Adrenal gland (tissue), 12 donors: ENCODE results near the gene PEBP1. TPM values are rescaled to one million over a fixed set of nuclear protein-coding genes. Genes with fewer than 3 reads are reported as not detected.
A peak's percentile ranks its signal among the peaks of the same experiment; 100 is the strongest.

ENCODE experiments used
- DNase-seq, 7 donors: peaks; one replicate each; pipeline ENCODE4 v3.0.0-alpha.2; 2019 to 2020
- H3K27ac ChIP-seq, 5 donors: fragments of 200-600 bp; sonication (generic) in 4 of 5; 1 replicate in 3 of 5; 2 replicates in 2 of 5; pipeline versions ENCODE4 v1.5.1 to v1.8.0; 2016 to 2020; ENCODE audit warnings: mild to moderate bottlenecking in 1 of 5
- H3K27me3 ChIP-seq: fragments of 200-600 bp; 2 replicates; pipeline ENCODE4 v1.8.0; 2021
- H3K36me3 ChIP-seq, 2 donors: fragments of 200-600 bp; replicated peaks in 1 of 2; 1 replicate in 1 of 2; 2 replicates in 1 of 2; pipeline versions ENCODE4 v1.5.1 to v1.8.0; 2018 to 2022
- H3K4me1 ChIP-seq, 2 donors: fragments of 200-600 bp; replicated peaks in 1 of 2; 1 replicate in 1 of 2; 2 replicates in 1 of 2; pipeline versions ENCODE4 v1.5.1 to v1.8.0; 2018 to 2021
- H3K4me3 ChIP-seq, 4 donors: fragments of 200-600 bp; sonication (generic) in 3 of 4; one replicate each; pipeline ENCODE4 v1.5.1; 2016 to 2018
- H3K9me3 ChIP-seq, 3 donors: fragments of 200-600 bp; sonication (generic) in 1 of 3; replicated peaks in 1 of 3; 1 replicate in 2 of 3; 2 replicates in 1 of 3; pipeline versions ENCODE4 v1.5.1 to v1.8.0; 2016 to 2021
- POLR2A ChIP-seq, 2 donors: fragments of 450-650 bp; IDR thresholded peaks; one replicate each; pipeline ENCODE4 v1.6.1; 2017; ENCODE audit warnings: antibody characterized with exemption in 2 of 2, mild to moderate bottlenecking in 2 of 2, moderate library complexity in 1 of 2
- WGBS, 4 donors: extraction: QIAGEN DNeasy Blood & Tissue Kit in 2 of 4; methylation state at CpG; one replicate each; pipeline versions ENCODE4 v1.1.5 to v1.1.7; 2013 to 2017; 5-methylcytosine and 5-hydroxymethylcytosine counted together
- intact Hi-C, 2 donors: fragments of 100-400 bp; cut with DNase I; formaldehyde crosslinking; loops; one replicate each; pipeline versions ENCODE4 v1.14.1 to v1.15.0; 2022 to 2023
- polyA plus RNA-seq, 3 donors: library from polyadenylated mRNA; stranded (reverse); fragments of 200-250 nt in 2 of 3; fragments of 350-450 nt in 1 of 3; fragmentation: Illumina TruSeq in 1 of 3; extraction: RNeasy Lipid Tissue Mini Kit (QIAGEN cat#74804) in 1 of 3; gene quantifications; one replicate each; pipeline ENCODE4 v1.2.3, GENCODE V29; 2013 to 2014
- total RNA-seq, 9 donors: library from RNA; depleted of rRNA in 4 of 9; stranded (reverse); fragments of >200 nt in 4 of 9; fragments of 120-200 nt in 1 of 9; fragmentation: NEBNext Ultra II Directional in 1 of 9; extraction: Animal tissue kit (Norgen Biotek cat#: 25700) in 1 of 9; gene quantifications; one replicate each; pipeline versions ENCODE4 v1.1.0 to v1.2.4, GENCODE V29; 2013 to 2023
- TF ChIP-seq, protein P1 (sequence below), 6 experiments: fragments of 450-650 bp in 4 of 6; fragments of 200-600 bp in 2 of 6; sonication (generic) in 1 of 6; IDR thresholded peaks; 1 replicate in 5 of 6; 2 replicates in 1 of 6; pipeline versions ENCODE4 v1.5.1 to v1.8.0; 2016 to 2021; ENCODE audit warnings: antibody characterized with exemption in 6 of 6, mild to moderate bottlenecking in 2 of 6, moderate library complexity in 1 of 6
- donor health status: healthy with polysubstance abuse.
- donor health status: Bipolar disorder and iron deficiency.
- donor health status: DM: yes; HTN: yes; CAD: no.
- donor health status: DM: no; HTN: no; CAD: no.
- donor health status: DM: no; HTN: no; CAD: no.
- donor health status: DM: yes; HTN: yes; CAD: no.

PEBP1 gene
- total and polyA plus RNA-seq, 12 donors, result 1,179 to 3,690 (median 2,332) TPM

DNA sequence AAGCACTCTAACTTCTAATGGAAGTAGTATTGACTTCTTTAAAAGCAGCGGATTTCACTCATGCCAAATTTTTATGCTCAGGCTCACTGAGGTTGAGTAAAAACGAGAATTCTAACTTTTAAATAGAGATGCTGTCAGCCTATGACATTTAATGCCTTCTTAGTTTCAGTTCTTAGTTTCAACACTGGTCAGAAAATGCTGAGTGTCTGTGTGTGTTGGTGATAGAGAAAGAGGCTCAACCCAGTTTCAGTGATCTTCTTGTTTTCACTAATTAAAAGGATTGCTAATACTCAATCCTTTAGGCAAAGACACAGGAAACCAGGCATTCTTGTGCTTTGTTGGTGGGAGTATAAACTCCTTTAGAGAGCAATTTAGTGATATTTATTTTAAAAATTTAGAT lies 31.0 kb downstream of the PEBP1 start:
- TF ChIP-seq, protein P1, sequence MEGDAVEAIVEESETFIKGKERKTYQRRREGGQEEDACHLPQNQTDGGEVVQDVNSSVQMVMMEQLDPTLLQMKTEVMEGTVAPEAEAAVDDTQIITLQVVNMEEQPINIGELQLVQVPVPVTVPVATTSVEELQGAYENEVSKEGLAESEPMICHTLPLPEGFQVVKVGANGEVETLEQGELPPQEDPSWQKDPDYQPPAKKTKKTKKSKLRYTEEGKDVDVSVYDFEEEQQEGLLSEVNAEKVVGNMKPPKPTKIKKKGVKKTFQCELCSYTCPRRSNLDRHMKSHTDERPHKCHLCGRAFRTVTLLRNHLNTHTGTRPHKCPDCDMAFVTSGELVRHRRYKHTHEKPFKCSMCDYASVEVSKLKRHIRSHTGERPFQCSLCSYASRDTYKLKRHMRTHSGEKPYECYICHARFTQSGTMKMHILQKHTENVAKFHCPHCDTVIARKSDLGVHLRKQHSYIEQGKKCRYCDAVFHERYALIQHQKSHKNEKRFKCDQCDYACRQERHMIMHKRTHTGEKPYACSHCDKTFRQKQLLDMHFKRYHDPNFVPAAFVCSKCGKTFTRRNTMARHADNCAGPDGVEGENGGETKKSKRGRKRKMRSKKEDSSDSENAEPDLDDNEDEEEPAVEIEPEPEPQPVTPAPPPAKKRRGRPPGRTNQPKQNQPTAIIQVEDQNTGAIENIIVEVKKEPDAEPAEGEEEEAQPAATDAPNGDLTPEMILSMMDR (IDR thresholded peaks at IDR 0.05), result no peak
- no peak for TF ChIP-seq POLR2A (IDR thresholded peaks at IDR 0.05)
- no peaks in the 10 kb centered on the region for H3K9me3 ChIP-seq
- no peak overlapping the region for H3K4me3 ChIP-seq
- 78 to 87% (median 82%) methylated on average over 2 of the region's 2 CpGs for WGBS, 4 donors
- no peak for DNase-seq
- no peak overlapping the region for H3K27ac ChIP-seq
- no peaks in the 10 kb centered on the region for H3K27me3 ChIP-seq
- intact Hi-C loops, result no loop called here
- H3K36me3 ChIP-seq, result peaks cover 0 to 49% of the 10 kb centered on the region in 2 donors
- no peaks in the 10 kb centered on the region for H3K4me1 ChIP-seq

DNA sequence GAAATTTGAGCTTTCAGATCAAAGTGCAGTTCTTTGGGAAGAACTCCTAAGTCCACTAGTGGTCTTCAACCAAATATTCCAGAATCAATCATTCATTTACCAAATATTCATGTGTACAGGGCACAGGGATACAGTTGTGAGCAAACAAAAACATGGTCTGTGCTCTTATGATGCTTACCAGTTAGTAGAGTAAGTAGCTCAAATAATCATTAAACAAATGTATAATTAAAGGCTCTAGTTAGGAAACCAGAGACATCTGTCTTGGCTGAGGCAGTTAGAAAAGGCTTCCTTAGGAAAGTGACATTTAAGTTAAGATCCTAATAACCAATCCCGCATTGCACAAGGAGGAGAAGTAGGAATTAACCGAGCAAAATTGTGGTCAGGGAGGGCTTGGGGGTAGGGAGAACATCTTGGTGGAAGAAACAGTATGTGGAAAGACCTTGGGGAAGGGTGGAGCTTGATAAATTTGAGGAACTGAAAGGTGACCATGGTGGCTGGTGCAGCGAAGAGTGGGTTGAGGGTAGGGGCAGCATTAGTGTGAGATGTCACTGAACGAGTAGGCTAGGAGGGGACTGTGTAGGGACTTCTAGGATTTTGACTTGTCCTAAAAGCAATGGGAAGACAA lies 40.0 kb downstream of the PEBP1 start:
- intact Hi-C loops, result no loop called here
- peak in 1 of 7 donors; percentile 13 for DNase-seq
- Histone ChIP-seq H3K27ac (no peak overlapping the region), H3K4me1 (no peaks in the 10 kb centered on the region), H3K36me3 (peaks cover 0 to 77% of the 10 kb centered on the region in 2 donors), H3K27me3 (no peaks in the 10 kb centered on the region), H3K4me3 (no peak overlapping the region), H3K9me3 (no peaks in the 10 kb centered on the region)
- 75 to 89% (median 83%) methylated on average over 4 of the region's 4 CpGs for WGBS, 4 donors
- TF ChIP-seq, protein P1 (IDR thresholded peaks at IDR 0.05), result no peak
- no peak for TF ChIP-seq POLR2A (IDR thresholded peaks at IDR 0.05)

DNA sequence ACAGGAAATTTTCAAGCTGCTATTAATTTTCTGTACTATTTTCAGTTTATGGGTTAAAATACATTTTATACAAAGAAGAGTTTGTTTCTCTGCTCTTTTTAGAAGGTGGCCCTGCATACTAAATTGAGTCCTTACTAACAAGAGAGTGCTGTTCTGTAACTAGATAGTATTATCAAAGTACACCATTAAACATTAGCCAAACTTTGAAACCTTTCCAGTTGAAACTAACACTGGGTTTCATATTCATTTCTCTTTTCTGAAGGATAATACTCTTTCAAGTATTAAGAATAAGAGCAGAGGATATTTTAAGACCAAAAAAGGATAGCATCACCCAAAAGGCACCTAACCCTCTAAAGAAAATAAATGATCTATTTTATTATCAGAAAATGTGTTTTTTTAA lies 47.2 kb downstream of the PEBP1 start:
- Histone ChIP-seq H3K27me3 (no peaks in the 10 kb centered on the region), H3K36me3 (peaks cover 0 to 23% of the 10 kb centered on the region in 2 donors), H3K27ac (no peak overlapping the region), H3K9me3 (no peaks in the 10 kb centered on the region), H3K4me3 (no peak overlapping the region), H3K4me1 (peaks cover 10 to 24% of the 10 kb centered on the region in 2 donors)
- no peak for DNase-seq
- intact Hi-C loops, result loop anchor here in 1 of 2 donors (5.0 kb wide), 1 partner anchor 194 kb away; the partner anchor contains the start of gene SUDS3
- no peak for TF ChIP-seq POLR2A (IDR thresholded peaks at IDR 0.05)
- TF ChIP-seq, protein P1 (IDR thresholded peaks at IDR 0.05), result no peak

DNA sequence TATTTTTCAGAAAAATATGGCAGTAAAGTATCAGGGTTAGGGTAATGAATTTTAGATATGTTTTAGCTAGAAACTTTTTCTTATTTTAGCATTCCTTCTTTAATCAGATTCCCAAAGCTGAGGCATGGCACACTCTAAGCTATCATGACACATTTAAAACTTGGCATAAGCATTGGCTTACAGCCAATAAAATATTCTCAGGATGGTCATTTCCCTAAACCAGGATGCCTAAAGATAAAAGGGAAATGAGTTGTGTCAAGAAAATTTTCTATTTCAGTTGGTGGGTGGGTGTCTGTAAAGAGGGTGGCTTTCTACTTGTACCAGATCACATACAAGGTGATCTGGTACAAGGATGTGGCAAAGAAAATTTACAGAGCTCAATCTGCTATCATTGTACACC lies 47.8 kb downstream of the PEBP1 start:
- H3K27ac ChIP-seq, result no peak overlapping the region
- no peaks in the 10 kb centered on the region for H3K27me3 ChIP-seq
- TF ChIP-seq, protein P1 (IDR thresholded peaks at IDR 0.05), result no peak
- TF ChIP-seq POLR2A (IDR thresholded peaks at IDR 0.05), result no peak
- intact Hi-C loops, result loop anchor here in 1 of 2 donors (5.0 kb wide), 1 partner anchor 194 kb away; the partner anchor contains the start of gene SUDS3
- H3K4me1 ChIP-seq, result peaks cover 13 to 28% of the 10 kb centered on the region in 2 donors
- H3K36me3 ChIP-seq, result peaks cover 0 to 17% of the 10 kb centered on the region in 2 donors
- no peak overlapping the region for H3K4me3 ChIP-seq
- DNase-seq, result no peak
- no peaks in the 10 kb centered on the region for H3K9me3 ChIP-seq
